Ovary (tissue), 9 donors: ENCODE measurements around the gene HECW1. TPM values are rescaled to one million over a fixed set of nuclear protein-coding genes. Genes with fewer than 3 reads are reported as not detected.

Experiments used
- DNase-seq, 5 donors: peaks; one replicate each; pipeline ENCODE4 v3.0.0-alpha.2; 2019 to 2020
- H3K27ac ChIP-seq, 2 donors: fragments of 200-600 bp; one replicate each; pipeline versions ENCODE4 v1.5.1 to v1.8.0; 2019 to 2022
- H3K27me3 ChIP-seq: fragments of 200-600 bp; one replicate; pipeline ENCODE4 v1.8.0; 2022
- H3K36me3 ChIP-seq: fragments of 200-600 bp; sonication (generic); one replicate; pipeline ENCODE4 v1.5.1; 2019
- H3K4me1 ChIP-seq: one replicate; pipeline ENCODE4 v1.8.1; 2013; ENCODE audit warnings: mild to moderate bottlenecking, moderate library complexity; ENCODE audit not compliant: insufficient read depth
- H3K4me3 ChIP-seq: fragments of 200-600 bp; sonication (generic); one replicate; pipeline ENCODE4 v1.5.1; 2017
- H3K9me3 ChIP-seq, 2 donors: fragments of 200-600 bp in 1 of 2; sonication (generic) in 1 of 2; one replicate each; pipeline versions ENCODE4 v1.5.1 to v1.8.1; 2013 to 2019; ENCODE audit warnings: mild to moderate bottlenecking in 1 of 2, moderate library complexity in 1 of 2
- EP300 ChIP-seq: sonication (generic); formaldehyde crosslinking; IDR thresholded peaks from one replicate; pipeline ENCODE4 v1.6.1; 2017; ENCODE audit warnings: antibody characterized with exemption
- POLR2A ChIP-seq: fragments of 450-650 bp; IDR thresholded peaks from one replicate; pipeline ENCODE4 v1.6.1; 2017; ENCODE audit warnings: antibody characterized with exemption, mild to moderate bottlenecking, moderate library complexity
- WGBS, 3 donors: extraction: QIAGEN DNeasy Blood & Tissue Kit in 1 of 3; methylation state at CpG; one replicate each; pipeline versions ENCODE4 v1.1.5 to v1.1.7; 2013 to 2017; 5-methylcytosine and 5-hydroxymethylcytosine counted together
- intact Hi-C, 4 donors: fragments of 100-400 bp; cut with DNase I; formaldehyde crosslinking; loops; one replicate each; pipeline versions ENCODE4 v1.11.0 to v1.15.1; 2022 to 2023
- polyA plus RNA-seq, 2 donors: library from polyadenylated mRNA; stranded (reverse); fragments of 200-250 nt in 1 of 2; fragments of 350-450 nt in 1 of 2; fragmentation: Illumina TruSeq in 1 of 2; extraction: RNeasy Lipid Tissue Mini Kit (QIAGEN cat#74804) in 1 of 2; gene quantifications; one replicate each; pipeline ENCODE4 v1.2.3, GENCODE V29; 2013 to 2014
- total RNA-seq, 7 donors: library from RNA; depleted of rRNA in 2 of 7; stranded (reverse); fragments of >200 nt in 2 of 7; fragmentation: NEBNext Ultra II Directional in 3 of 7; extraction: Animal tissue kit (Norgen Biotek cat#: 25700) in 3 of 7; gene quantifications; one replicate each; pipeline versions ENCODE4 v1.1.0 to v1.2.4, GENCODE V29; 2016 to 2023
- TF ChIP-seq, protein P1 (sequence below), 3 donors: fragments of 450-650 bp in 2 of 3; fragments of 200-600 bp in 1 of 3; IDR thresholded peaks; one replicate each; pipeline versions ENCODE4 v1.5.1 to v1.8.0; 2016 to 2022; ENCODE audit warnings: antibody characterized with exemption in 3 of 3, mild to moderate bottlenecking in 1 of 3
- donor health status: DM: no; HTN: no; CAD: no; lungs with moderate emphysema.
- donor health status: DM: no; HTN: no; CAD: no.
- donor health status: Bipolar disorder and iron deficiency.
- donor health status: DM: yes; HTN: yes; CAD: no.
- donor health status: DM: no; HTN: no; CAD: no.
- donor health status: DM: yes; HTN: yes; CAD: no.

The HECW1 gene
- total and polyA plus RNA-seq, 9 donors = 0.31 to 6.4 (median 1.8) TPM; not detected in 1

DNA sequence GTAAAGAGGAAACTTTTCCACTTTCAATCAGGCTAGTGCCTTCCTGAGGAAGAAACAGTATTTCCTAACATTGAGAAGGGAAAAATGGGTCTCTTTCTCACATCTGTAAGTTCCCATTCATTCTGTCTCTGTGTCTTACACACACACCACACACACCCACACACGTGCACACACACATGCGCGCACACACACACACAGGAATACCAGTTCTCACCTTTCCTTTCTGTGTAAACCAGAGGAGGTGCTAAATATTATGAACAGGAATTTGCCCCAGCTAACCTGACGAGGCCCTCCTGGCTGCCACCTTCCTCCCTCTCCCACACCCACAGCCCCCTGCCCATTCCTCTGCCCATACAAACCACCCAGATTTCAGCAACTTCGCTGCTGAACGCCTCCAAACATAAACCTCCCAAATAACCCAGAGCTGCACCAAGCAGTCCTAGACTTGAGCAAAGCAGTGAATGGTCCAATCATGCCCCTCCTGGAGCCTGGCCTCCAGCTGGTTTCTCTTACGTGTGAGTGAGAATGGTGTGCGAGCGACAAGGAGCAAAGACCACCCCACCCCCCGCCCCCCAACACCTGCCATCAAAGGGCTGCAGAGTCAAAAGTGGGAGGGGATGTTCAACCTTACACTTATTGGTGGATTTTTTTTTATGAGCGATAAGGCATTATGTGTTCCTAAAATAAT lies 190.5 kb downstream of the HECW1 start:
- H3K9me3 ChIP-seq = no peaks in the 10 kb centered on the region
- H3K27ac ChIP-seq = no peak overlapping the region
- H3K27me3 ChIP-seq = no peaks in the 10 kb centered on the region
- H3K4me3 ChIP-seq = no peak overlapping the region
- TF ChIP-seq, protein P1, sequence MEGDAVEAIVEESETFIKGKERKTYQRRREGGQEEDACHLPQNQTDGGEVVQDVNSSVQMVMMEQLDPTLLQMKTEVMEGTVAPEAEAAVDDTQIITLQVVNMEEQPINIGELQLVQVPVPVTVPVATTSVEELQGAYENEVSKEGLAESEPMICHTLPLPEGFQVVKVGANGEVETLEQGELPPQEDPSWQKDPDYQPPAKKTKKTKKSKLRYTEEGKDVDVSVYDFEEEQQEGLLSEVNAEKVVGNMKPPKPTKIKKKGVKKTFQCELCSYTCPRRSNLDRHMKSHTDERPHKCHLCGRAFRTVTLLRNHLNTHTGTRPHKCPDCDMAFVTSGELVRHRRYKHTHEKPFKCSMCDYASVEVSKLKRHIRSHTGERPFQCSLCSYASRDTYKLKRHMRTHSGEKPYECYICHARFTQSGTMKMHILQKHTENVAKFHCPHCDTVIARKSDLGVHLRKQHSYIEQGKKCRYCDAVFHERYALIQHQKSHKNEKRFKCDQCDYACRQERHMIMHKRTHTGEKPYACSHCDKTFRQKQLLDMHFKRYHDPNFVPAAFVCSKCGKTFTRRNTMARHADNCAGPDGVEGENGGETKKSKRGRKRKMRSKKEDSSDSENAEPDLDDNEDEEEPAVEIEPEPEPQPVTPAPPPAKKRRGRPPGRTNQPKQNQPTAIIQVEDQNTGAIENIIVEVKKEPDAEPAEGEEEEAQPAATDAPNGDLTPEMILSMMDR (IDR thresholded peaks at IDR 0.05) = no peak
- no peak for TF ChIP-seq EP300
- TF ChIP-seq POLR2A = no peak
- no peak for DNase-seq
- H3K4me1 ChIP-seq = peaks cover 7% of the 10 kb centered on the region
- WGBS, 3 donors = 30 to 41% (median 37%) methylated on average over 11 of the region's 11 CpGs
- H3K36me3 ChIP-seq = no peaks in the 10 kb centered on the region
- intact Hi-C loops = no loop called here

DNA sequence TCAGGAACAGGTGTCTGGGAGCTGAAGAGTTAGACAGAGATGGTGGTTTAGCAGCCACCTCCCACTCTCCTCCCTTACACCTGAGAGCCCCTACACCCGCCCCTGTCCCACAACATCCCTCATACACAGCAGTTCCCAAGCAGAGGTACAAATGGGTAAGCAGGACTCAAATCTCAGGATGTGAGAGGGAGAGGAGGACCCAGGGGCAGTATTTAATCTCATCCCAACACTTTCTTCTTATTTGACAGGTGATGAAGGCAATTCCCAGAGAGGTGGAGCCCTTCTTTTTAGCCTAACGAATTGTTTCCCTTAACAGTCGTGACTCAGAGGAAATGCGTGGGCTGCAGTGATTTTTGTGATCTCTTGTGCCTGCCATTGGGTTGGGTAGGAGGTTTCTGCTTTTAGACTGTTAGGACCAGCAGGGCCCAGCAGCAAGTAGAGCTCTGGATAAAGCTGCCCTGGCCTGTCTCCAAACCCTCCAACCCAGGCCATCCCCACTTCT lies 191.3 kb downstream of the HECW1 start:
- H3K9me3 ChIP-seq = no peaks in the 10 kb centered on the region
- H3K36me3 ChIP-seq = no peaks in the 10 kb centered on the region
- H3K4me3 ChIP-seq = no peak overlapping the region
- no peak overlapping the region for H3K27ac ChIP-seq
- TF ChIP-seq, protein P1 (IDR thresholded peaks at IDR 0.05) = no peak
- TF ChIP-seq POLR2A (no peak), EP300 (no peak)
- WGBS, 3 donors = 21 to 28% (median 22%) methylated on average over 4 of the region's 4 CpGs
- intact Hi-C loops = no loop called here
- H3K27me3 ChIP-seq = no peaks in the 10 kb centered on the region
- DNase-seq = peak in 1 of 5 donors; percentile 28
- H3K4me1 ChIP-seq = peaks cover 7% of the 10 kb centered on the region

DNA sequence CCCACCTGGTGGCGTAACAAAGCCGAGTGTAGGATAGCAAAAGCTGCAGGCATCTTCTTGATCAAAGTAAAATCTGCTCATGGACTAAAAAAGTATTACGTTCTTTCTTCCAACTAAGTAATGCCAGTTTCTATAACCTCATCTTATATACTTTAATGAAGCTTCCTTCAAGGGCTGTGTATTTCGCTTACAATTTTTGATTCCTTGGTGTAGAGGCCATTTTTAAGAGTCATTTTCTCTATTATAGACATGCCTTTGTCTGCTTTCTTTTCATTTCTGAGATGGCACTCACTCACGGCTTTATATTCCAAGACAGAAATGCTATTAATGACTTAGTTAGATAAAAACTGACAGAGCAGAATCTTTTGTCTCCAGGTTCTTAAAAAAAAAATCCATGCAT lies 194.0 kb downstream of the HECW1 start:
- Histone ChIP-seq H3K27ac (no peak overlapping the region), H3K27me3 (no peaks in the 10 kb centered on the region), H3K4me1 (peaks cover 7% of the 10 kb centered on the region), H3K4me3 (no peak overlapping the region), H3K9me3 (no peaks in the 10 kb centered on the region), H3K36me3 (no peaks in the 10 kb centered on the region)
- no peak for TF ChIP-seq POLR2A
- TF ChIP-seq, protein P1 (IDR thresholded peaks at IDR 0.05) = no peak
- no peak for TF ChIP-seq EP300
- intact Hi-C loops = no loop called here
- no peak for DNase-seq
- whole genome bisulfite sequencing, 3 donors = 87 to 92% (median 87%) methylated on average over 5 of the region's 5 CpGs

DNA sequence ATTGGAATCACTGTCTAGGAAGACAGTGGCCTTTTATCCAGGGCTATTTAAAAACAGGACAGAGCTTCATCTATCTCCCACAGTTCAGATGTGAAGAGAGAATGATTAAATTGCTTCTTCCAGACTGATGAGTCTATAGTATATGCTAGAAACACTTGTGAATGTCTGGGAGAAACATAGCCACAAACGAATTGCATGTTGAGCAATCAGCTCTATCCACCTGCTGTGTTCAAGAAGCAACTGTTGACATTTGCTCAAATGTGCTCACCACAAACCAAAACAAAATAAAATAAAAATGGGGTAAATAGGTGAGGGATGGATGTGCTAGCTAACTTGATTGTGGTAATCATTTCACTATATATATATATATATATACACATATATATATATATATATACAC lies 195.1 kb downstream of the HECW1 start:
- H3K4me1 ChIP-seq = peaks cover 7% of the 10 kb centered on the region
- no peak overlapping the region for H3K4me3 ChIP-seq
- no peak overlapping the region for H3K27ac ChIP-seq
- DNase-seq = no peak
- intact Hi-C loops = no loop called here
- no peaks in the 10 kb centered on the region for H3K27me3 ChIP-seq
- H3K9me3 ChIP-seq = no peaks in the 10 kb centered on the region
- TF ChIP-seq EP300 = no peak
- TF ChIP-seq, protein P1 (IDR thresholded peaks at IDR 0.05) = no peak
- TF ChIP-seq POLR2A = no peak
- 57 to 82% (median 59%) methylated on average over 1 of the region's 1 CpG for WGBS, 3 donors
- H3K36me3 ChIP-seq = no peaks in the 10 kb centered on the region
